Activated CD4-positive, alpha-beta T cell treated with anti-CD3 and anti-CD28 coated beads, Interleukin-2, Interleukin-6, amounts not matched to agents 100 ng/mL and 50 ng/mL, durations not matched to agents 16 hours and 8 hours (primary cell): Measurements from ENCODE around the gene SS18.
"Not testable (repeated sequence)": the region's sequence is repeated elsewhere in the genome, so short reads cannot be mapped to it uniquely, and the experiment has no call there.

Experiments
- DNase-seq: peaks from one replicate; pipeline ENCODE4 v3.0.0-alpha.2; 2020

The SS18 gene

GRCh38 chr18:26090130-26091046, at the start of gene SS18:
Gene SS18, minus strand, starts transcription at chr18:26090613. Its CDS starts 44 bp downstream, at chr18:26090569.
- DNase-seq, result peak; percentile 95

GRCh38 chr18:26135548-26135947, 45.1 kb upstream of the SS18 start:
- DNase-seq, result no peak

- no peak for DNase-seq
Observed at GRCh38 chr18:26134107-26134506, 43.7 kb upstream of the SS18 start.

GRCh38 chr18:26133652-26134051, 43.2 kb upstream of the SS18 start, which contains the start of gene PSMA8:
Gene PSMA8, plus strand, starts transcription at chr18:26133869. Its CDS starts 97 bp downstream, at chr18:26133966.
- DNase-seq, result peak; percentile 49

GRCh38 chr18:26128192-26128591, 37.8 kb upstream of the SS18 start:
- not testable (repeated sequence) for DNase-seq

- DNase-seq, result no peak
Observed at GRCh38 chr18:26127786-26128185, 37.4 kb upstream of the SS18 start.

GRCh38 chr18:26121994-26122393, 31.6 kb upstream of the SS18 start:
- DNase-seq, result not testable (repeated sequence)

- no peak for DNase-seq
Observed at GRCh38 chr18:26121476-26121875, 31.1 kb upstream of the SS18 start.

GRCh38 chr18:26119246-26119645, 28.8 kb upstream of the SS18 start:
- DNase-seq, result no peak

- no peak for DNase-seq
Observed at GRCh38 chr18:26104035-26104434, 13.6 kb upstream of the SS18 start.

GRCh38 chr18:26103579-26103978, 13.2 kb upstream of the SS18 start:
- peak; percentile 46 for DNase-seq

GRCh38 chr18:26097563-26097962, 7.2 kb upstream of the SS18 start:
- no peak for DNase-seq

- DNase-seq, result no peak
Observed at GRCh38 chr18:26096852-26097251, 6.4 kb upstream of the SS18 start.

- DNase-seq, result peak; percentile 76
Observed at GRCh38 chr18:26091047-26091630, 726 bp upstream of the SS18 start.

GRCh38 chr18:26089293-26090129, 902 bp downstream of the SS18 start:
- peak; percentile 32 for DNase-seq

- DNase-seq, result peak; percentile 3
Observed at GRCh38 chr18:26088487-26088886, 1.9 kb downstream of the SS18 start.

GRCh38 chr18:26086959-26087358, 3.5 kb downstream of the SS18 start:
- DNase-seq, result no peak

GRCh38 chr18:26085056-26085455, 5.4 kb downstream of the SS18 start:
- DNase-seq, result no peak

GRCh38 chr18:26083099-26083498, 7.3 kb downstream of the SS18 start:
- DNase-seq, result no peak

- no peak for DNase-seq
Observed at GRCh38 chr18:26082475-26082874, 7.9 kb downstream of the SS18 start.

GRCh38 chr18:26074246-26074645, 16.2 kb downstream of the SS18 start:
- no peak for DNase-seq

- no peak for DNase-seq
Observed at GRCh38 chr18:26073758-26074157, 16.7 kb downstream of the SS18 start.

- no peak for DNase-seq
Observed at GRCh38 chr18:26071725-26072124, 18.7 kb downstream of the SS18 start.
